Measurements from ENCODE around the gene SMAD3.

GRCh38 chr15:67137319-67137718, 71.9 kb downstream of the SMAD3 start:
- TF ChIP-seq, protein P1, sequence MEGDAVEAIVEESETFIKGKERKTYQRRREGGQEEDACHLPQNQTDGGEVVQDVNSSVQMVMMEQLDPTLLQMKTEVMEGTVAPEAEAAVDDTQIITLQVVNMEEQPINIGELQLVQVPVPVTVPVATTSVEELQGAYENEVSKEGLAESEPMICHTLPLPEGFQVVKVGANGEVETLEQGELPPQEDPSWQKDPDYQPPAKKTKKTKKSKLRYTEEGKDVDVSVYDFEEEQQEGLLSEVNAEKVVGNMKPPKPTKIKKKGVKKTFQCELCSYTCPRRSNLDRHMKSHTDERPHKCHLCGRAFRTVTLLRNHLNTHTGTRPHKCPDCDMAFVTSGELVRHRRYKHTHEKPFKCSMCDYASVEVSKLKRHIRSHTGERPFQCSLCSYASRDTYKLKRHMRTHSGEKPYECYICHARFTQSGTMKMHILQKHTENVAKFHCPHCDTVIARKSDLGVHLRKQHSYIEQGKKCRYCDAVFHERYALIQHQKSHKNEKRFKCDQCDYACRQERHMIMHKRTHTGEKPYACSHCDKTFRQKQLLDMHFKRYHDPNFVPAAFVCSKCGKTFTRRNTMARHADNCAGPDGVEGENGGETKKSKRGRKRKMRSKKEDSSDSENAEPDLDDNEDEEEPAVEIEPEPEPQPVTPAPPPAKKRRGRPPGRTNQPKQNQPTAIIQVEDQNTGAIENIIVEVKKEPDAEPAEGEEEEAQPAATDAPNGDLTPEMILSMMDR (IDR thresholded peaks at IDR 0.05; ENCODE audit: insufficient read depth, low read length): no peak
- TF ChIP-seq POLR2AphosphoS5 (IDR thresholded peaks at IDR 0.05; ENCODE audit: low read depth): no peak
- TF ChIP-seq REST (IDR thresholded peaks at IDR 0.05; ENCODE audit: insufficient replicate concordance, low read depth): no peak
- TF ChIP-seq GABPA (IDR thresholded peaks at IDR 0.05; ENCODE audit: low read depth): no peak
- no peak for TF ChIP-seq SPI1 (IDR thresholded peaks at IDR 0.05; ENCODE audit: borderline replicate concordance, low read depth)
